IgD-negative memory B cell (primary cell): ENCODE results near the gene SEC23B. TPM values are rescaled to one million over a fixed set of nuclear protein-coding genes. Genes with fewer than 3 reads are reported as not detected.
A peak's percentile ranks its signal among the peaks of the same experiment; 100 is the strongest.

Experiments used
- H3K27ac Mint-ChIP-seq, 3 donors: one replicate each; pipeline ENCODE4 v1.8.0; 2020 to 2022; ENCODE audit warnings: mild to moderate bottlenecking in 3 of 3, mixed read lengths in 3 of 3, moderate library complexity in 1 of 3
- H3K27me3 Mint-ChIP-seq: one replicate; pipeline ENCODE4 v1.8.0; 2021; ENCODE audit warnings: mixed read lengths
- H3K36me3 Mint-ChIP-seq: one replicate; pipeline ENCODE4 v1.8.0; 2020; ENCODE audit warnings: mild to moderate bottlenecking, mixed read lengths
- H3K4me1 Mint-ChIP-seq, 3 donors: one replicate each; pipeline ENCODE4 v1.8.0; 2020 to 2022; ENCODE audit warnings: mixed read lengths in 3 of 3, mild to moderate bottlenecking in 1 of 3
- H3K4me3 Mint-ChIP-seq, 4 donors: one replicate each; pipeline ENCODE4 v1.8.0; 2020 to 2022; ENCODE audit warnings: mild to moderate bottlenecking in 4 of 4, mixed read lengths in 4 of 4, moderate library complexity in 3 of 4
- H3K9me3 Mint-ChIP-seq, 3 donors: one replicate each; pipeline ENCODE4 v1.8.0; 2020 to 2021; ENCODE audit warnings: mixed read lengths in 3 of 3, mild to moderate bottlenecking in 1 of 3
- polyA plus RNA-seq: library from polyadenylated mRNA; unstranded; fragments of 300-500 nt; fragmentation: Illumina TruSeq; gene quantifications from one replicate; pipeline ENCODE4 v1.2.3, GENCODE V29; 2021

Gene SEC23B
- polyA plus RNA-seq, 1 donor from 2014 or later = 41.1 TPM

GRCh38 chr20:18588574-18588933 is 80.8 kb downstream of the SEC23B start:
- Mint-ChIP-seq H3K36me3 (peaks cover 2% of the 10 kb centered on the region), H3K27me3 (peaks cover 2% of the 10 kb centered on the region), H3K27ac (peak overlapping the region; percentile 66 to 94 (median 93)), H3K4me3 (peak overlapping the region; percentile 90 to 95 (median 93)), H3K9me3 (no peaks in the 10 kb centered on the region), H3K4me1 (peaks cover 19 to 25% (median 24%) of the 10 kb centered on the region in 3 donors)

GRCh38 chr20:18589941-18590674 is 82.4 kb downstream of the SEC23B start:
- H3K36me3 Mint-ChIP-seq = peaks cover 4% of the 10 kb centered on the region
- peak overlapping the region; percentile 31 to 94 (median 66) for H3K27ac Mint-ChIP-seq
- peaks cover 19 to 25% (median 24%) of the 10 kb centered on the region in 3 donors for H3K4me1 Mint-ChIP-seq
- no peaks in the 10 kb centered on the region for H3K9me3 Mint-ChIP-seq
- H3K27me3 Mint-ChIP-seq = no peaks in the 10 kb centered on the region
- peak overlapping the region in 3 of 4 donors; percentile 56 to 90 (median 77) for H3K4me3 Mint-ChIP-seq

GRCh38 chr20:18596270-18596669 is 88.5 kb downstream of the SEC23B start:
- no peaks in the 10 kb centered on the region for H3K9me3 Mint-ChIP-seq
- peaks cover 0 to 5% (median 0%) of the 10 kb centered on the region in 3 donors for H3K4me1 Mint-ChIP-seq
- peaks cover 15% of the 10 kb centered on the region for H3K36me3 Mint-ChIP-seq
- peak overlapping the region in 1 of 3 donors; percentile 46 for H3K27ac Mint-ChIP-seq
- no peak overlapping the region for H3K4me3 Mint-ChIP-seq
- H3K27me3 Mint-ChIP-seq = no peaks in the 10 kb centered on the region

GRCh38 chr20:18609741-18610140 is 102.0 kb downstream of the SEC23B start:
- Mint-ChIP-seq H3K27ac (no peak overlapping the region), H3K9me3 (no peaks in the 10 kb centered on the region), H3K27me3 (no peaks in the 10 kb centered on the region), H3K4me3 (no peak overlapping the region), H3K36me3 (peaks cover 5% of the 10 kb centered on the region), H3K4me1 (peaks cover 0 to 3% (median 0%) of the 10 kb centered on the region in 3 donors)

Other genes starting within 250 kb of the SEC23B start
- 9.0 TPM for gene ZNF133, start 219.4 kb upstream of the SEC23B start, polyA plus RNA-seq
- gene DZANK1, start 40.9 kb upstream of the SEC23B start, polyA plus RNA-seq = 2.2 TPM
- gene POLR3F, start 40.5 kb upstream of the SEC23B start, polyA plus RNA-seq = 9.0 TPM
- 11.9 TPM for gene RBBP9, start 10.7 kb upstream of the SEC23B start, polyA plus RNA-seq
- 202 TPM for gene SMIM26, start 59.5 kb downstream of the SEC23B start, polyA plus RNA-seq
- gene DTD1, start 80.1 kb downstream of the SEC23B start, polyA plus RNA-seq = 51.9 TPM